MG63 (cell line): ENCODE data around the gene RBFA. TPM values are rescaled to one million over a fixed set of nuclear protein-coding genes. Genes with fewer than 3 reads are reported as not detected.
"Not testable (repeated sequence)": the region's sequence is repeated elsewhere in the genome, so short reads cannot be mapped to it uniquely, and the experiment has no call there.

Source experiments
- DNase-seq: peaks from one replicate; pipeline ENCODE4 v3.0.0-alpha.2; 2020
- H3K27me3 ChIP-seq: fragments of 250-450 bp; sonication (Bioruptor Pico); 2 replicates; pipeline ENCODE4 v1.5.1; 2020; ENCODE audit warnings: mild to moderate bottlenecking, moderate library complexity
- H3K36me3 ChIP-seq: fragments of 250-450 bp; sonication (Bioruptor Pico); 2 replicates; pipeline ENCODE4 v1.5.1; 2020; ENCODE audit warnings: mild to moderate bottlenecking, moderate library complexity
- H3K4me3 ChIP-seq: fragments of 250-450 bp; sonication (Bioruptor Pico); 2 replicates; pipeline ENCODE4 v1.5.1; 2020; ENCODE audit warnings: mild to moderate bottlenecking, moderate library complexity
- H3K9me3 ChIP-seq: fragments of 250-450 bp; sonication (Bioruptor Pico); 2 replicates; pipeline ENCODE4 v1.5.1; 2020; ENCODE audit warnings: mild to moderate bottlenecking, moderate library complexity
- total RNA-seq: library from RNA; depleted of rRNA; stranded (reverse); fragments of >200 nt; shearing (Covaris generic); gene quantifications from 2 replicates; pipeline ENCODE4 v1.2.3, GENCODE V29; 2014; ENCODE audit warnings: low replicate concordance; rRNA removed

The RBFA gene
- total RNA-seq: 35.0 and 50.7 TPM in 2 replicates

- no peaks in the 10 kb centered on the region for H3K27me3 ChIP-seq
- peak within 1 kb of the TSS; percentile 97 for H3K4me3 ChIP-seq
- DNase-seq: peak; percentile 97
These were observed at the start of gene RBFA for GRCh38 chr18:80034068-80034851. Gene RBFA, plus strand, starts transcription at chr18:80034434. Its CDS starts 62 bp downstream, at chr18:80034496.

GRCh38 chr18:79985172-79985571 is 49.1 kb upstream of the RBFA start:
- Histone ChIP-seq H3K36me3 (peaks cover 42% of the 10 kb centered on the region), H3K4me3 (no peak overlapping the region), H3K9me3 (no peaks in the 10 kb centered on the region), H3K27me3 (no peaks in the 10 kb centered on the region)
- no peak for DNase-seq

More at GRCh38 chr18:80034068-80034851, at the start of gene RBFA:
- no peaks in the 10 kb centered on the region for H3K9me3 ChIP-seq
- peaks cover 13% of the 10 kb centered on the region for H3K36me3 ChIP-seq

- peak overlapping the region; percentile 87 for H3K4me3 ChIP-seq
- H3K9me3 ChIP-seq: no peaks in the 10 kb centered on the region
- DNase-seq: peak; percentile 31
- peaks cover 40% of the 10 kb centered on the region for H3K36me3 ChIP-seq
- no peaks in the 10 kb centered on the region for H3K27me3 ChIP-seq
These were observed 47.5 kb upstream of the RBFA start for GRCh38 chr18:79986726-79987125.

GRCh38 chr18:79987566-79987965 is 46.7 kb upstream of the RBFA start:
- H3K4me3 ChIP-seq: peak overlapping the region; percentile 87
- H3K27me3 ChIP-seq: no peaks in the 10 kb centered on the region
- H3K36me3 ChIP-seq: peaks cover 32% of the 10 kb centered on the region
- DNase-seq: no peak
- H3K9me3 ChIP-seq: no peaks in the 10 kb centered on the region

- peak; percentile 53 for DNase-seq
- Histone ChIP-seq H3K27me3 (no peaks in the 10 kb centered on the region), H3K9me3 (no peaks in the 10 kb centered on the region), H3K36me3 (peaks cover 27% of the 10 kb centered on the region), H3K4me3 (peak overlapping the region; percentile 87)
These were observed 46.2 kb upstream of the RBFA start for GRCh38 chr18:79988071-79988450.

GRCh38 chr18:79988451-79989194 is 45.6 kb upstream of the RBFA start, which contains the start of gene TXNL4A:
Gene TXNL4A, minus strand, starts transcription at chr18:79988563. Its CDS starts 171 bp downstream, at chr18:79988392.
- peak; percentile 86 for DNase-seq
- Histone ChIP-seq H3K36me3 (peaks cover 24% of the 10 kb centered on the region), H3K27me3 (no peaks in the 10 kb centered on the region), H3K9me3 (no peaks in the 10 kb centered on the region), H3K4me3 (peak within 1 kb of the TSS; percentile 87)

GRCh38 chr18:79989195-79989497 is 45.1 kb upstream of the RBFA start:
- DNase-seq: no peak
- Histone ChIP-seq H3K36me3 (peaks cover 23% of the 10 kb centered on the region), H3K4me3 (peak overlapping the region; percentile 87), H3K9me3 (no peaks in the 10 kb centered on the region), H3K27me3 (no peaks in the 10 kb centered on the region)

GRCh38 chr18:79991494-79991893 is 42.7 kb upstream of the RBFA start:
- no peak for DNase-seq
- no peak overlapping the region for H3K4me3 ChIP-seq
- H3K36me3 ChIP-seq: peaks cover under 1% of the 10 kb centered on the region; the same call in 1 of the 2 replicates
- no peaks in the 10 kb centered on the region for H3K9me3 ChIP-seq
- no peaks in the 10 kb centered on the region for H3K27me3 ChIP-seq

- H3K9me3 ChIP-seq, DNase-seq, H3K36me3 ChIP-seq, H3K4me3 ChIP-seq, H3K27me3 ChIP-seq: not testable (repeated sequence)
These were observed 34.5 kb upstream of the RBFA start for GRCh38 chr18:79999701-80000100.

- H3K9me3 ChIP-seq: peaks cover 5% of the 10 kb centered on the region; the same call in 1 of the 2 replicates
- H3K27me3 ChIP-seq: no peaks in the 10 kb centered on the region
- H3K36me3 ChIP-seq: no peaks in the 10 kb centered on the region
- no peak overlapping the region for H3K4me3 ChIP-seq
- no peak for DNase-seq
These were observed 33.4 kb upstream of the RBFA start for GRCh38 chr18:80000877-80001276.

- no peak overlapping the region for H3K4me3 ChIP-seq
- H3K27me3 ChIP-seq: no peaks in the 10 kb centered on the region
- DNase-seq: no peak
- H3K36me3 ChIP-seq: no peaks in the 10 kb centered on the region
- H3K9me3 ChIP-seq: peaks cover 5% of the 10 kb centered on the region; the same call in 1 of the 2 replicates
These were observed 31.8 kb upstream of the RBFA start for GRCh38 chr18:80002468-80002867.

GRCh38 chr18:80004600-80005342 is 29.5 kb upstream of the RBFA start:
- no peaks in the 10 kb centered on the region for H3K36me3 ChIP-seq
- DNase-seq: no peak

GRCh38 chr18:80006724-80007123 is 27.5 kb upstream of the RBFA start:
- Histone ChIP-seq H3K36me3 (no peaks in the 10 kb centered on the region), H3K4me3 (no peak overlapping the region), H3K9me3 (no peaks in the 10 kb centered on the region), H3K27me3 (no peaks in the 10 kb centered on the region)
- DNase-seq: no peak

More at GRCh38 chr18:80004600-80005342, 29.5 kb upstream of the RBFA start:
- Histone ChIP-seq H3K4me3 (no peak overlapping the region), H3K27me3 (no peaks in the 10 kb centered on the region), H3K9me3 (peaks cover 5% of the 10 kb centered on the region; the same call in 1 of the 2 replicates)

GRCh38 chr18:80009661-80010550 is 24.3 kb upstream of the RBFA start:
- DNase-seq: peak; percentile 95
- Histone ChIP-seq H3K27me3 (no peaks in the 10 kb centered on the region), H3K9me3 (0 out of 2 replicates have a peak, but pooled peaks cover 3% of the 10 kb centered on the region), H3K4me3 (no peak overlapping the region), H3K36me3 (no peaks in the 10 kb centered on the region)

GRCh38 chr18:80010551-80010906 is 23.7 kb upstream of the RBFA start:
- H3K4me3 ChIP-seq: no peak overlapping the region
- DNase-seq: no peak
- H3K36me3 ChIP-seq: no peaks in the 10 kb centered on the region
- H3K9me3 ChIP-seq: 0 out of 2 replicates have a peak, but pooled peaks cover 3% of the 10 kb centered on the region
- no peaks in the 10 kb centered on the region for H3K27me3 ChIP-seq
